NK-92 treated with Interleukin-12 subunit alpha and Interleukin-12 subunit beta, amount 100 ng/mL, for 24 hours (cell line): ENCODE data around the gene PPP1R26.
"Not testable (repeated sequence)": the region's sequence is repeated elsewhere in the genome, so short reads cannot be mapped to it uniquely, and the experiment has no call there.

Experiments used
- DNase-seq: peaks from one replicate; lab custom pipeline; 2025; lab: John Stamatoyannopoulos, UW

Gene PPP1R26

GRCh38 chr9:135479469-135480052 is at the start of gene PPP1R26:
Gene PPP1R26 (plus strand): TSS chr9:135479782. CDS start chr9:135484511, 4,729 bp downstream.
- DNase-seq, result no peak

GRCh38 chr9:135437259-135437658 is 42.3 kb upstream of the PPP1R26 start:
- no peak for DNase-seq

GRCh38 chr9:135437696-135438095 is 41.9 kb upstream of the PPP1R26 start:
- DNase-seq, result not testable (repeated sequence)

GRCh38 chr9:135438581-135439232 is 40.9 kb upstream of the PPP1R26 start:
- DNase-seq, result peak; percentile 27

- DNase-seq, result not testable (repeated sequence)
Measured at GRCh38 chr9:135439514-135439913, 40.1 kb upstream of the PPP1R26 start.

- no peak for DNase-seq
Measured at GRCh38 chr9:135439916-135440315, 39.7 kb upstream of the PPP1R26 start.

- DNase-seq, result no peak
Measured at GRCh38 chr9:135440620-135441019, 39.0 kb upstream of the PPP1R26 start.

GRCh38 chr9:135441105-135442071 is 38.2 kb upstream of the PPP1R26 start:
- not testable (repeated sequence) for DNase-seq

- DNase-seq, result no peak
Measured at GRCh38 chr9:135442075-135442474, 37.5 kb upstream of the PPP1R26 start.

- DNase-seq, result no peak
Measured at GRCh38 chr9:135443797-135444425, 35.7 kb upstream of the PPP1R26 start.

- DNase-seq, result no peak
Measured at GRCh38 chr9:135447126-135447525, 32.5 kb upstream of the PPP1R26 start.

GRCh38 chr9:135448663-135449100 is 30.9 kb upstream of the PPP1R26 start:
- DNase-seq, result no peak

- not testable (repeated sequence) for DNase-seq
Measured at GRCh38 chr9:135449532-135449931, 30.1 kb upstream of the PPP1R26 start.

GRCh38 chr9:135450956-135451355 is 28.6 kb upstream of the PPP1R26 start:
- DNase-seq, result no peak

GRCh38 chr9:135451909-135452308 is 27.7 kb upstream of the PPP1R26 start:
- not testable (repeated sequence) for DNase-seq

- no peak for DNase-seq
Measured at GRCh38 chr9:135454737-135455136, 24.8 kb upstream of the PPP1R26 start.

GRCh38 chr9:135455401-135456030 is 24.1 kb upstream of the PPP1R26 start:
- no peak for DNase-seq

GRCh38 chr9:135456436-135457104 is 23.0 kb upstream of the PPP1R26 start:
- DNase-seq, result no peak

GRCh38 chr9:135458478-135458877 is 21.1 kb upstream of the PPP1R26 start:
- DNase-seq, result not testable (repeated sequence)

- no peak for DNase-seq
Measured at GRCh38 chr9:135461936-135462335, 17.6 kb upstream of the PPP1R26 start.

GRCh38 chr9:135463140-135463539 is 16.4 kb upstream of the PPP1R26 start:
- DNase-seq, result no peak
